K562 (cell line): Measurements from ENCODE around the gene CREB5.

Source experiments
- ATF7 ChIP-seq: fragments of 450-650 bp; IDR thresholded peaks from 2 replicates; pipeline ENCODE4 v1.7.1; 2014; ENCODE audit warnings: mild to moderate bottlenecking, moderate library complexity
- RAD21 ChIP-seq, 2 experiments: fragments of 250-450 bp in 1 of 2; fragments of 450-650 bp in 1 of 2; sonication (Bioruptor Pico) in 1 of 2; formaldehyde crosslinking in 1 of 2; IDR thresholded peaks in 1 of 2; conservative IDR thresholded peaks in 1 of 2; 2 replicates each; pipeline versions ENCODE4 v1.4.0 to v1.8.0; 2020 to 2022; ENCODE audit warnings: mild to moderate bottlenecking in 2 of 2, moderate library complexity in 1 of 2
- RBBP5 ChIP-seq: fragments of 200-600 bp; sonication (generic); IDR thresholded peaks from 2 replicates; pipeline ENCODE4 v1.6.1; 2012; ENCODE audit warnings: borderline replicate concordance, mild to moderate bottlenecking, low read length, control low read depth, inconsistent platforms; ENCODE audit not compliant: insufficient read depth, poor library complexity, severe bottlenecking

- no peak for TF ChIP-seq RAD21 (CRISPR knock-in tag; conservative IDR thresholded peaks at IDR 0.05 in 1 of 2, IDR thresholded peaks at IDR 0.05 in 1 of 2)
- no peak for TF ChIP-seq ATF7
- TF ChIP-seq RBBP5: no peak
These were observed 64.7 kb downstream of the CREB5 start for GRCh38 chr7:28477041-28477442.
